Thymus (tissue), 11 donors: ENCODE results near the gene ZNF419. TPM values are rescaled to one million over a fixed set of nuclear protein-coding genes. Genes with fewer than 3 reads are reported as not detected.
"Not testable (repeated sequence)": the region's sequence is repeated elsewhere in the genome, so short reads cannot be mapped to it uniquely, and the experiment has no call there.

Experiments used
- DNase-seq, 9 donors: peaks; one replicate each; pipeline ENCODE4 v3.0.0-alpha.2; 2013; ENCODE audit warnings: low spot score in 9 of 9, low read depth in 6 of 9, missing footprints in 1 of 9
- H3K27ac ChIP-seq, 2 donors: one replicate each; pipeline ENCODE4 v1.5.1; 2013; ENCODE audit warnings: control low read depth in 1 of 2, low read depth in 1 of 2, low read length in 1 of 2, mild to moderate bottlenecking in 1 of 2, moderate library complexity in 1 of 2
- H3K27me3 ChIP-seq, 2 donors: one replicate each; pipeline ENCODE4 v1.5.1; 2013; ENCODE audit warnings: low read length in 1 of 2; ENCODE audit not compliant: control insufficient read depth in 2 of 2, insufficient read depth in 1 of 2
- H3K36me3 ChIP-seq, 2 donors: one replicate each; pipeline ENCODE4 v1.5.1; 2013; ENCODE audit warnings: low read length in 1 of 2, mild to moderate bottlenecking in 1 of 2, moderate library complexity in 1 of 2; ENCODE audit not compliant: control insufficient read depth in 2 of 2, insufficient read depth in 2 of 2
- H3K4me1 ChIP-seq, 2 donors: one replicate each; pipeline ENCODE4 v1.5.1; 2013; ENCODE audit warnings: low read length in 2 of 2; ENCODE audit not compliant: control insufficient read depth in 2 of 2, insufficient read depth in 2 of 2
- H3K4me3 ChIP-seq, 2 donors: one replicate each; pipeline ENCODE4 v1.5.1; 2013; ENCODE audit warnings: low read length in 2 of 2, control low read depth in 1 of 2, mild to moderate bottlenecking in 1 of 2
- H3K9me3 ChIP-seq, 2 donors: one replicate each; pipeline ENCODE4 v1.5.1; 2013; ENCODE audit warnings: low read length in 1 of 2, mild to moderate bottlenecking in 1 of 2; ENCODE audit not compliant: control insufficient read depth in 2 of 2, insufficient read depth in 1 of 2
- WGBS: extraction: QIAGEN DNeasy Blood & Tissue Kit; methylation state at CpG from one replicate; pipeline ENCODE4 v1.1.7; 2013; 5-methylcytosine and 5-hydroxymethylcytosine counted together
- polyA plus RNA-seq: library from polyadenylated mRNA; stranded (reverse); fragments of 200-250 nt; gene quantifications from one replicate; pipeline ENCODE4 v1.2.3, GENCODE V29; 2013
- total RNA-seq: library from RNA; stranded (reverse); fragments of 120-200 nt; gene quantifications from one replicate; pipeline ENCODE4 v1.2.4, GENCODE V29; 2013
- donor health status: healthy.

Gene ZNF419
- total and polyA plus RNA-seq, 2 donors = 10.7 to 12.2 TPM

DNA sequence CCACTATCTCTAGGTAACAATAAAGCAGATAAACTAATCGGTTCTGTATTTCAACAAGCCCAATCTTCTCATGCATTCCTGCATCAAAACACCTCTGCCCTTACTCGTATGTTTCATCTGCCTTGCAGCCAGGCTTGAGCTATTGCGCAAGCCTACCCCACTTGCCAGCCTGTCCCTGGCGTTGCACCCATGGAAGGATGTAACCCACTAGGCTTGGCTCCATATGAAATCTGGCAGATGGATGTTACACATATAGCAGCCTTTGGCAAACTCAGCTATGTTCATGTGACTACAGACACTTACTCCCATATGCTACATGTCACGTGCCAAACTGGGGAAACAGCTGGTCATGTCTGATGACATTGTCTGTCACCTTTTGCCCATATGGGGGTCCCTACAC lies 27.7 kb downstream of the ZNF419 start:
- Histone ChIP-seq H3K4me1 (no peaks in the 10 kb centered on the region), H3K36me3 (peaks cover 0 to 19% of the 10 kb centered on the region in 2 donors)
- no peak for DNase-seq

DNA sequence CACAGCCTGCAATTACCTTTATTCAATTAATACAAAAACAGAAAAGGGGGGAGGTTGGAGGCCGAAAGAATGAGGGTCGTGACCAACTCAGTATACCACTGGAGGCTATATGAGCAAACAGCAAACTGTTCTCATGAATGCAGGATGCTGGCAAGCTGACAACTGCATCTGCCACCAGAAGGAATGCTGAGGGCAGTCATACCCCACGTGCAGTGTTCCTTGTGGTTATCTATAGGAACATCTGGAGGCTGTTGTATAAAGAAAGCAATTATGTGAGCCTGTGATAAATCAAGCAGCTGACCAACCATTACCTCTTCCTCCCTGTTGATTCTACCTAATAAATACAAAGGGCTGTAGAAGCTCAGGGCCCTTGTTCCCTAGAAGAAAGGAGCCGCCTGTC lies 30.5 kb downstream of the ZNF419 start:
- Histone ChIP-seq H3K36me3 (peaks cover 0 to 18% of the 10 kb centered on the region in 2 donors), H3K9me3 (peaks cover 6 to 16% of the 10 kb centered on the region in 2 donors)
- not testable (repeated sequence) for H3K4me3 ChIP-seq, H3K27ac ChIP-seq, H3K4me1 ChIP-seq, DNase-seq, H3K27me3 ChIP-seq
- 90% methylated on average over 4 of the region's 4 CpGs for WGBS

More for the DNA sequence above, 27.7 kb downstream of the ZNF419 start:
- no peaks in the 10 kb centered on the region for H3K27me3 ChIP-seq
- no peak overlapping the region for H3K4me3 ChIP-seq
- 98% methylated on average over 5 of the region's 5 CpGs for WGBS
- no peak overlapping the region for H3K27ac ChIP-seq
- H3K9me3 ChIP-seq = peaks cover 13 to 27% of the 10 kb centered on the region in 2 donors

DNA sequence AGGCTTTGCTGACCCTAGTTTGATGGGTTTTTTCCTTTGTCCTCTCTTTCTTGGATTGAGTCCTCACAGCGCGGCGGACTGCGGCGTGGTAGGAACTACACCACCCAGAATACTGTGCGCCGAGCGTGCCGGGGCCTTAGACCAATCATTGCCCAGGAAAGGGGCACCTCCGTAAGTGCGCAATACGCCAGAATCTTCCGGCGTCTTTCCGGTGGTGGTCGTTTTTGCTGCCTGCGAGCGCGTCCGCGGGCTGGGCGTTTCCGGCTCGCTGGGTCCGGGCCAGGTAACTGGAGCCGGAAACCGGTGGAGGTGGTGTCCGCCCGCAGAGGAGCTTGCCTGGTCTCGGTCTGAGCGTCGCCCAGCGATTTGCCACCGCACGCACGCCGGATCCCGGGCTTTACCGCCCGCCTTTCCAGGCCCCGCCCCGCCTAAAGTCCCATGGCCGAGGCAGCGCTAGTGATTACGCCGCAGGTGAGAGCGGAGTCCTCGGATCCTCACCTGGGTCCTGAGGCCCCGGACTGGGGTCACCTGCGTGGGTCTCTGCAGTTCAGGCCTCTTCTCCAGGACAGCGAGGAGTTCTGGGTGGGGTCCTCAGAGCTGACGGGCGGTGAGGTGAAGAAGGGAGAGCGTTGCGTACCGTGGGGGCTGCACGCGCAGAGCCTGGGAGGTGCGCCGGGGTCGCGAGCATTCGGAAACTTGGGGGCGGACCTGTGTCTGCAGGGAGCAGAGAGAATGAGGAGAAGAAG lies 39.8 kb downstream of the ZNF419 start, which contains the start of gene ZNF549:
TSS of gene ZNF549 (plus strand) at position 221 of the 746 bp plus-strand sequence. CDS start at position 439, 218 bp downstream.
- DNase-seq = peak; percentile 66 to 93 (median 80)
- H3K27ac ChIP-seq = peak within 1 kb of the TSS; percentile 75 to 89
- peak within 1 kb of the TSS; percentile 79 to 92 for H3K4me3 ChIP-seq
- peaks cover 0 to 10% of the 10 kb centered on the region in 2 donors for H3K9me3 ChIP-seq
- H3K4me1 ChIP-seq = peaks cover 0 to 8% of the 10 kb centered on the region in 2 donors
- peaks cover 13 to 18% of the 10 kb centered on the region in 2 donors for H3K36me3 ChIP-seq
- H3K27me3 ChIP-seq = no peaks in the 10 kb centered on the region
- under 1% methylated on average over 64 of the region's 64 CpGs for WGBS

DNA sequence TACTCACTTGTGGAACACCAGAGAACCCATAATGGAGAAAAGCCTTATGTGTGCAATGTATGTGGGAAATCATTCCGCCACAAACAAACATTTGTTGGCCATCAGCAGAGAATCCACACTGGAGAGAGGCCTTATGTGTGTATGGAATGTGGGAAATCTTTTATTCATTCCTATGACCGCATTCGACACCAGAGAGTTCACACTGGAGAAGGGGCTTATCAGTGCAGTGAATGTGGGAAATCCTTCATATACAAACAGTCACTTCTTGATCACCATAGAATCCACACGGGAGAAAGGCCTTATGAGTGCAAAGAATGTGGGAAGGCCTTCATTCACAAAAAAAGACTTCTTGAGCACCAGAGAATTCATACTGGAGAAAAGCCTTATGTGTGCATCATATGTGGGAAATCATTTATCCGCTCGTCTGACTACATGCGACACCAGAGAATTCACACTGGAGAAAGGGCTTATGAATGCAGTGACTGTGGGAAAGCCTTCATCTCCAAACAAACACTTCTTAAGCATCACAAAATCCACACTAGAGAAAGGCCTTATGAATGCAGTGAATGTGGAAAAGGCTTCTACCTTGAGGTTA lies 50.5 kb downstream of the ZNF419 start:
- 98% methylated on average over 7 of the region's 7 CpGs for WGBS

More for the DNA sequence above, 50.5 kb downstream of the ZNF419 start:
- no peak overlapping the region for H3K4me3 ChIP-seq
- peaks cover 42 to 43% of the 10 kb centered on the region in 2 donors for H3K9me3 ChIP-seq
- peak in 1 of 9 donors; percentile 13 for DNase-seq
- H3K27me3 ChIP-seq = no peaks in the 10 kb centered on the region
- no peak overlapping the region for H3K27ac ChIP-seq
- H3K36me3 ChIP-seq = peaks cover 65 to 66% of the 10 kb centered on the region in 2 donors
- no peaks in the 10 kb centered on the region for H3K4me1 ChIP-seq

Other genes starting within 250 kb of the ZNF419 start
- 11.1 TPM for gene ZNF805, start 247.1 kb upstream of the ZNF419 start, total RNA-seq
- gene ZNF805, start 247.1 kb upstream of the ZNF419 start, polyA plus RNA-seq = 1.3 TPM
- 20.7 TPM for gene ZNF460, start 207.3 kb upstream of the ZNF419 start, total RNA-seq
- gene ZNF460, start 207.3 kb upstream of the ZNF419 start, polyA plus RNA-seq = 1.4 TPM
- 10.3 TPM for gene ZNF543, start 167.3 kb upstream of the ZNF419 start, total RNA-seq
- gene ZNF543, start 167.3 kb upstream of the ZNF419 start, polyA plus RNA-seq = 3.9 TPM
- gene ZNF304, start 136.5 kb upstream of the ZNF419 start, total RNA-seq = 10.7 TPM
- 7.9 TPM for gene ZNF304, start 136.5 kb upstream of the ZNF419 start, polyA plus RNA-seq
- gene TRAPPC2B, start 124.2 kb upstream of the ZNF419 start, total RNA-seq = 23.7 TPM
- gene TRAPPC2B, start 124.2 kb upstream of the ZNF419 start, polyA plus RNA-seq = 42.2 TPM
- gene ZNF547, start 124.2 kb upstream of the ZNF419 start, total RNA-seq = 4.3 TPM
- 7.2 TPM for gene ZNF547, start 124.2 kb upstream of the ZNF419 start, polyA plus RNA-seq
- 14.7 TPM for gene ZNF548, start 97.9 kb upstream of the ZNF419 start, total RNA-seq
- 26.4 TPM for gene ZNF548, start 97.9 kb upstream of the ZNF419 start, polyA plus RNA-seq
- 10.4 TPM for gene ZNF17, start 76.6 kb upstream of the ZNF419 start, total RNA-seq
- 5.3 TPM for gene ZNF17, start 76.6 kb upstream of the ZNF419 start, polyA plus RNA-seq
- gene ZNF749, start 52.4 kb upstream of the ZNF419 start, total RNA-seq = 11.2 TPM
- 8.5 TPM for gene ZNF749, start 52.4 kb upstream of the ZNF419 start, polyA plus RNA-seq
- 0.42 TPM for gene VN1R1, start 30.6 kb upstream of the ZNF419 start, total RNA-seq
- 0.48 TPM for gene VN1R1, start 30.6 kb upstream of the ZNF419 start, polyA plus RNA-seq
- gene ZNF772, start 10.2 kb upstream of the ZNF419 start, total RNA-seq = 17.0 TPM
- 3.6 TPM for gene ZNF772, start 10.2 kb upstream of the ZNF419 start, polyA plus RNA-seq
- 9.6 TPM for gene ZNF773, start 12.2 kb downstream of the ZNF419 start, total RNA-seq
- 7.0 TPM for gene ZNF773, start 12.2 kb downstream of the ZNF419 start, polyA plus RNA-seq
- 7.0 TPM for gene ZNF549, start 39.6 kb downstream of the ZNF419 start, total RNA-seq
- 6.3 TPM for gene ZNF549, start 39.6 kb downstream of the ZNF419 start, polyA plus RNA-seq
- gene ZNF550, start 72.1 kb downstream of the ZNF419 start, total RNA-seq = 11.8 TPM
- gene ZNF550, start 72.1 kb downstream of the ZNF419 start, polyA plus RNA-seq = 8.0 TPM
- 7.1 TPM for gene ZNF416, start 91.2 kb downstream of the ZNF419 start, total RNA-seq
- 4.4 TPM for gene ZNF416, start 91.2 kb downstream of the ZNF419 start, polyA plus RNA-seq
- 12.2 TPM for gene ZIK1, start 96.4 kb downstream of the ZNF419 start, total RNA-seq
- 6.0 TPM for gene ZIK1, start 96.4 kb downstream of the ZNF419 start, polyA plus RNA-seq
- gene ZNF530, start 112.1 kb downstream of the ZNF419 start, total RNA-seq = 6.2 TPM
- gene ZNF530, start 112.1 kb downstream of the ZNF419 start, polyA plus RNA-seq = 3.9 TPM
- gene ZNF134, start 126.5 kb downstream of the ZNF419 start, total RNA-seq = 18.8 TPM
- 9.0 TPM for gene ZNF134, start 126.5 kb downstream of the ZNF419 start, polyA plus RNA-seq
- 18.2 TPM for gene ZNF211, start 145.4 kb downstream of the ZNF419 start, total RNA-seq
- gene ZNF211, start 145.4 kb downstream of the ZNF419 start, polyA plus RNA-seq = 24.6 TPM
- gene ZSCAN4, start 181.2 kb downstream of the ZNF419 start, total RNA-seq = 0.05 TPM
- gene ZSCAN4, start 181.2 kb downstream of the ZNF419 start, polyA plus RNA-seq = 0.96 TPM
- gene ZNF551, start 194.2 kb downstream of the ZNF419 start, total RNA-seq = 11.1 TPM
- 3.4 TPM for gene ZNF551, start 194.2 kb downstream of the ZNF419 start, polyA plus RNA-seq
- 10.5 TPM for gene ZNF154, start 221.5 kb downstream of the ZNF419 start, total RNA-seq
- gene ZNF154, start 221.5 kb downstream of the ZNF419 start, polyA plus RNA-seq = 10.8 TPM
- gene ZNF671, start 239.9 kb downstream of the ZNF419 start, total RNA-seq = 21.9 TPM
- gene ZNF671, start 239.9 kb downstream of the ZNF419 start, polyA plus RNA-seq = 19.8 TPM